HepG2 (cell line): ENCODE data around the gene PEX13. TPM values are rescaled to one million over a fixed set of nuclear protein-coding genes. Genes with fewer than 3 reads are reported as not detected.

Experiments used
- BRF2 ChIP-seq: sonication (generic); formaldehyde crosslinking; IDR thresholded peaks from 2 replicates; pipeline ENCODE4 v1.8.1; 2022; ENCODE audit warnings: mild to moderate bottlenecking, missing genetic modification reagents
- FOXA1 ChIP-seq, 2 experiments: fragments of 450-650 bp in 1 of 2; sonication (generic) in 1 of 2; formaldehyde crosslinking in 1 of 2; IDR thresholded peaks; 2 replicates each; pipeline versions ENCODE4 v1.4.0 to v1.6.1; 2016 to 2020; ENCODE audit warnings: missing genetic modification reagents in 1 of 2
- KMT2A ChIP-seq: sonication (generic); formaldehyde crosslinking; IDR thresholded peaks from 2 replicates; pipeline ENCODE4 v1.4.0; 2020; ENCODE audit warnings: missing genetic modification reagents
- PATZ1 ChIP-seq: sonication (generic); formaldehyde crosslinking; IDR thresholded peaks from 2 replicates; pipeline ENCODE4 v1.4.0; 2020; ENCODE audit warnings: missing genetic modification reagents
- SALL1 ChIP-seq: sonication (generic); formaldehyde crosslinking; IDR thresholded peaks from 2 replicates; pipeline ENCODE4 v1.8.0; 2022; ENCODE audit warnings: mild to moderate bottlenecking, missing genetic modification reagents
- SOX13 ChIP-seq, 3 experiments: fragments of 450-650 bp in 1 of 3; sonication (generic) in 1 of 3; formaldehyde crosslinking in 1 of 3; IDR thresholded peaks in 2 of 3; conservative IDR thresholded peaks in 1 of 3; 2 replicates each; pipeline versions ENCODE4 v1.5.0 to v1.6.1; 2016 to 2020; ENCODE audit warnings: antibody characterized with exemption in 1 of 3, mild to moderate bottlenecking in 1 of 3, missing compliant biosample characterization in 1 of 3, missing genetic modification reagents in 1 of 3, moderate library complexity in 1 of 3
- TARDBP ChIP-seq: sonication (generic); formaldehyde crosslinking; IDR thresholded peaks from 2 replicates; pipeline ENCODE4 v1.8.0; 2022; ENCODE audit warnings: mild to moderate bottlenecking, missing genetic modification reagents
- ZBTB38 ChIP-seq: sonication (generic); formaldehyde crosslinking; IDR thresholded peaks from 2 replicates; pipeline ENCODE4 v1.5.1; 2020; ENCODE audit warnings: mild to moderate bottlenecking, missing genetic modification reagents
- ZMYM3 ChIP-seq: sonication (generic); formaldehyde crosslinking; IDR thresholded peaks from 2 replicates; pipeline ENCODE4 v1.5.1; 2020; ENCODE audit warnings: mild to moderate bottlenecking, missing genetic modification reagents
- ZNF570 ChIP-seq: sonication (generic); formaldehyde crosslinking; IDR thresholded peaks from 2 replicates; pipeline ENCODE4 v1.4.0; 2020; ENCODE audit warnings: mild to moderate bottlenecking, missing genetic modification reagents, borderline replicate concordance
- polyA plus RNA-seq, 8 experiments: library from polyadenylated mRNA; depleted of rRNA in 3 of 8; stranded (reverse) in 7 of 8; unstranded in 1 of 8; fragments of >200 nt; fragmentation: Illumina TruSeq in 4 of 8; extraction: Trizol in 4 of 8; gene quantifications; 2 replicates each; pipeline versions ENCODE4 v1.2.1 to v1.2.3, GENCODE V29; 2011 to 2016; ENCODE audit warnings: low read depth in 4 of 8, missing spikeins in 1 of 8, mixed read lengths in 1 of 8; ENCODE audit not compliant: insufficient read depth in 1 of 8
- total RNA-seq, 5 experiments: library from RNA; depleted of rRNA; stranded (reverse); fragments of >200 nt; fragmentation: Illumina TruSeq; extraction: Trizol; gene quantifications; 2 replicates each; pipeline ENCODE4 v1.2.3, GENCODE V29; 2016; ENCODE audit warnings: low read depth in 1 of 5
- TF ChIP-seq, protein P1 (sequence below): IDR thresholded peaks from 2 replicates; pipeline ENCODE4 v1.6.1; 2016; ENCODE audit warnings: missing compliant biosample characterization, missing genetic modification reagents, borderline replicate concordance
- TF ChIP-seq, protein P2 (sequence below): sonication (generic); formaldehyde crosslinking; IDR thresholded peaks from 2 replicates; pipeline ENCODE4 v1.8.1; 2023; ENCODE audit warnings: mild to moderate bottlenecking, moderate library complexity, missing genetic modification reagents
- TF ChIP-seq, protein P3 (sequence below): sonication (generic); formaldehyde crosslinking; IDR thresholded peaks from 2 replicates; pipeline ENCODE4 v1.4.0; 2020; ENCODE audit warnings: missing genetic modification reagents, borderline replicate concordance

The PEX13 gene
- total and polyA plus RNA-seq, 2 of the 13 experiments (the other 11 are each of a cell fraction or from before 2014, with no cell fraction given): 47.9 to 75.9 TPM

GRCh38 chr2:61021228-61021660 lies 3.7 kb downstream of the PEX13 start (continued):
- TF ChIP-seq, protein P1, sequence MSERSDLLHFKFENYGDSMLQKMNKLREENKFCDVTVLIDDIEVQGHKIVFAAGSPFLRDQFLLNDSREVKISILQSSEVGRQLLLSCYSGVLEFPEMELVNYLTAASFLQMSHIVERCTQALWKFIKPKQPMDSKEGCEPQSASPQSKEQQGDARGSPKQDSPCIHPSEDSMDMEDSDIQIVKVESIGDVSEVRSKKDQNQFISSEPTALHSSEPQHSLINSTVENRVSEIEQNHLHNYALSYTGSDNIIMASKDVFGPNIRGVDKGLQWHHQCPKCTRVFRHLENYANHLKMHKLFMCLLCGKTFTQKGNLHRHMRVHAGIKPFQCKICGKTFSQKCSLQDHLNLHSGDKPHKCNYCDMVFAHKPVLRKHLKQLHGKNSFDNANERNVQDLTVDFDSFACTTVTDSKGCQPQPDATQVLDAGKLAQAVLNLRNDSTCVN (CRISPR knock-in tag): peak; percentile 39; the same call in 1 of the 2 replicates
- TF ChIP-seq, protein P2, sequence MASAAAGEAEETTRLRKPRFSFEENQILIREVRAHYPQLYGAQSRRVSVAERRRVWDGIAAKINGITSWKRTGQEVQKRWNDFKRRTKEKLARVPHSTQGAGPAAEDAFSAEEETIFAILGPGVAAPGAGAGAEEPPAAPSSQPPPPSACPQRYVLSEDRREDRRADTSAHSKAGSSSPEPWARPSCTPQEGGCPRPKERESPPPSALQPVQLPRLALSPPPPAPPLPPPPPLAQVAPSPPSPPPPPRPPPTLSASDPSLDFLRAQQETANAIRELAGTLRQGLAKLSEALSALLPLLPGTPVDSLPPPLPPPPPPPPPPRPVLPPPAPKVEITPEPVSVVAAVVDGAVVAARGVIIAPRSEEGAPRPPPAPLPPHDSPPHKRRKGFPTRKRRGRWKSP (CRISPR knock-in tag): 0 out of 2 replicates have a peak, but pooled peaks have one; percentile 57
- TF ChIP-seq TARDBP (CRISPR knock-in tag): 0 out of 2 replicates have a peak, but pooled peaks have one; percentile 19
- 0 out of 2 replicates have a peak, but pooled peaks have one; percentile 53 for TF ChIP-seq ZMYM3 (CRISPR knock-in tag)
- peak; percentile 86 for TF ChIP-seq ZBTB38 (CRISPR knock-in tag)
- TF ChIP-seq BRF2 (CRISPR knock-in tag): 0 out of 2 replicates have a peak, but pooled peaks have one; percentile 22
- 0 out of 2 replicates have a peak, but pooled peaks have one; percentile 19 for TF ChIP-seq PATZ1 (CRISPR knock-in tag)
- TF ChIP-seq FOXA1 (IDR thresholded peaks at IDR 0.05): no peak
- TF ChIP-seq FOXA1 (CRISPR knock-in tag; IDR thresholded peaks at IDR 0.05): peak; percentile 44; the same call in 1 of the 2 replicates
- 0 out of 2 replicates have a peak, but pooled peaks have one; percentile 25 for TF ChIP-seq KMT2A (CRISPR knock-in tag)
- no peak for TF ChIP-seq ZNF570 (CRISPR knock-in tag)
- TF ChIP-seq SOX13 (IDR thresholded peaks at IDR 0.05): no peak
- TF ChIP-seq SOX13 (CRISPR knock-in tag; conservative IDR thresholded peaks at IDR 0.05 in 1 of 2, IDR thresholded peaks at IDR 0.05 in 1 of 2): 0 out of 4 replicates have a peak, but pooled peaks of 1 of the 2 experiments have one; percentile 9
- TF ChIP-seq, protein P3, sequence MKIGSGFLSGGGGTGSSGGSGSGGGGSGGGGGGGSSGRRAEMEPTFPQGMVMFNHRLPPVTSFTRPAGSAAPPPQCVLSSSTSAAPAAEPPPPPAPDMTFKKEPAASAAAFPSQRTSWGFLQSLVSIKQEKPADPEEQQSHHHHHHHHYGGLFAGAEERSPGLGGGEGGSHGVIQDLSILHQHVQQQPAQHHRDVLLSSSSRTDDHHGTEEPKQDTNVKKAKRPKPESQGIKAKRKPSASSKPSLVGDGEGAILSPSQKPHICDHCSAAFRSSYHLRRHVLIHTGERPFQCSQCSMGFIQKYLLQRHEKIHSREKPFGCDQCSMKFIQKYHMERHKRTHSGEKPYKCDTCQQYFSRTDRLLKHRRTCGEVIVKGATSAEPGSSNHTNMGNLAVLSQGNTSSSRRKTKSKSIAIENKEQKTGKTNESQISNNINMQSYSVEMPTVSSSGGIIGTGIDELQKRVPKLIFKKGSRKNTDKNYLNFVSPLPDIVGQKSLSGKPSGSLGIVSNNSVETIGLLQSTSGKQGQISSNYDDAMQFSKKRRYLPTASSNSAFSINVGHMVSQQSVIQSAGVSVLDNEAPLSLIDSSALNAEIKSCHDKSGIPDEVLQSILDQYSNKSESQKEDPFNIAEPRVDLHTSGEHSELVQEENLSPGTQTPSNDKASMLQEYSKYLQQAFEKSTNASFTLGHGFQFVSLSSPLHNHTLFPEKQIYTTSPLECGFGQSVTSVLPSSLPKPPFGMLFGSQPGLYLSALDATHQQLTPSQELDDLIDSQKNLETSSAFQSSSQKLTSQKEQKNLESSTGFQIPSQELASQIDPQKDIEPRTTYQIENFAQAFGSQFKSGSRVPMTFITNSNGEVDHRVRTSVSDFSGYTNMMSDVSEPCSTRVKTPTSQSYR (CRISPR knock-in tag): peak; percentile 88
- TF ChIP-seq SALL1 (CRISPR knock-in tag): peak; percentile 57; the same call in 1 of the 2 replicates
